Hematopoietic multipotent progenitor cell treated with erythropoietin and hydrocortisone succinate and interleukin-3 and kit ligand, for 4 days (in vitro differentiated cells): ENCODE measurements around the gene SPATA18.

ENCODE experiments used
- DNase-seq: peaks from one replicate; pipeline ENCODE4 v3.0.0-alpha.2; 2015

SPATA18 gene, protein sequence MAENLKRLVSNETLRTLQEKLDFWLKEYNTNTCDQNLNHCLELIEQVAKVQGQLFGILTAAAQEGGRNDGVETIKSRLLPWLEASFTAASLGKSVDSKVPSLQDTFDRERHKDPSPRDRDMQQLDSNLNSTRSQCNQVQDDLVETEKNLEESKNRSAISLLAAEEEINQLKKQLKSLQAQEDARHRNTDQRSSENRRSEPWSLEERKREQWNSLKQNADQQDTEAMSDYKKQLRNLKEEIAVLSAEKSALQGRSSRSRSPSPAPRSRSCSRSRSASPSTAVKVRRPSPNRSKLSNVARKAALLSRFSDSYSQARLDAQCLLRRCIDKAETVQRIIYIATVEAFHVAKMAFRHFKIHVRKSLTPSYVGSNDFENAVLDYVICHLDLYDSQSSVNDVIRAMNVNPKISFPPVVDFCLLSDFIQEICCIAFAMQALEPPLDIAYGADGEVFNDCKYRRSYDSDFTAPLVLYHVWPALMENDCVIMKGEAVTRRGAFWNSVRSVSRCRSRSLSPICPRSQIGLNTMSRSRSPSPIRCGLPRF

DNA sequence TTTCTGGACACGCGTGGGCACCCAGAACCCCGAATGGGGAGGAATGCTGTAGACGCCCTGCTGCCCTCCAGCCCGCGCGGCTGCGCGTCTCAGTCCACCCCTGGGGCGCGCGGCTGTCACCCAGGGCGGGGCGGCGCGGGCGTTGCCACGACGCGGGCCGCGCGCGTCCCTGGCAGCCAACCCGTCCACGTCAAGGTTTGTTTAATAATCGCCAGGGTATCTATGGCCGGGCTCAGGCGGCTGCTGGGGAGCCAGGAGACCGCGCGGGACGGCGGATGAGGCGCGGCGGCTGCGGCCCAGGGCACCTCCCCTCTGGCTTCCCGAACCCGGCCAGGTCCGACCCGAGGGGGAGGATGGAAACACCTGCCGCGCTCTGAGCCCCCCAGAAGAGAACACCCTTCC is at the start of gene SPATA18:
SPATA18 (plus strand) TSS at position 92 of the 402 bp plus-strand sequence. CDS start 401 bp downstream, outside the sequence.
- DNase-seq = peak; percentile 11

DNA sequence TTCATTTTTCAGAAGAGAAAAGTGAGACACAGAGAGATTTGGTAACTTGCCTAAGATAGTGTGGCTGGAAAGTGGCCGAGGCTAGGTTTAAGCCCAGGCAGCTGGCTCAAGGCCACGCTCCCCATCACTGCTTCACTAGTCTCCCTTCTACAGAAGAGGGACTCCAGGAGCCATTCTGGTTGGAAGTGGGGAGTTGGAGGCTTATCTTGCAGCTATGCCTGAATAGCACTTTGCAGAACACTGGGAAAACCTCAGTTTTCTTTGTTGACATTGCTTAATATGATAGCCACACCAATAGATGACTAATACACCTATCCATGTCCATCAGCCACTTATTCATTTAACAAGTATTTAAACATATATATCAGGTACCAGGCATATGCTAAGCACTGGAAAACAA is 49.5 kb upstream of the SPATA18 start:
- DNase-seq = no peak

- no peak for DNase-seq
Measured at GRCh38 chr4:52004414-52004813, 46.7 kb upstream of the SPATA18 start.

GRCh38 chr4:52005604-52006273 is 45.4 kb upstream of the SPATA18 start:
- no peak for DNase-seq

- DNase-seq = no peak
Measured at GRCh38 chr4:52006887-52007286, 44.2 kb upstream of the SPATA18 start.

GRCh38 chr4:52010986-52011385 is 40.1 kb upstream of the SPATA18 start:
- DNase-seq = no peak

DNA sequence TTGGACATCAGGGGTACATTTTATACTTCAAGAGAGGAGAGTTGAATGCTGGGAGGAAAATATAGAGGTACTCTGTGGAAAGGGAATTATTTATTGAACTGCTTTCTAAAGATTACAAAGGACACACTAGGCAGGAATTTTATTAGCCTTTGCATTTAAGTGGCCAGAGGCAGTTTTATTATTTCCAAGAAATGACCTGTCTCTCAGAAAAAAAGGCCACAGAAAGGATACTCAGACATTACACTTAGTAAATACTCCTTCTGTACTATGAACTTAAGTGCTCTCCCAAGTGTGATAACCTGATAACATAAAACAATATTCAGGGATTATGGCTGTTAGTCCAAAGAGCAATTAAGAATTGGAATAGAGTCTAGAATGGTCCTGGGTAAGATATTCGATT is 38.5 kb upstream of the SPATA18 start:
- no peak for DNase-seq

DNA sequence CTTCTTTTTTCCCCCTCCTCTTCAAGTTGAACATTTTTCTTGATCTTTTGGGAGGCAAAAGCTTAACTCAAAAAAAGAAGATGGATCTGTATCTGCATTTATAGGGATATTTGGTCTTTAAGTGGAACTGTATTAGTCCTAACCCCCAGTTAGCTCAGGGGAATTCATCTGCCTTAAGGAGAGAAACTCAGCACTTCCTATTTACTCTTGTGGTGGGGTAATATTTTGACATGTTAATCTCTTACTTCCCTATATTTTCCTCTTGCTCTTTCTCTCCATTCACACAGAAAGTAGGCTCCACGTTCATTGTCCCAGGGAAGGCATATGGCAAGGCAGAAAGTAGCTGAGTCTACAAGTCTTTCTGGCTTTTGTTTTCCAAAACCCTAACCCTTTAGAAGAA is 36.2 kb upstream of the SPATA18 start:
- peak; percentile 31 for DNase-seq

DNA sequence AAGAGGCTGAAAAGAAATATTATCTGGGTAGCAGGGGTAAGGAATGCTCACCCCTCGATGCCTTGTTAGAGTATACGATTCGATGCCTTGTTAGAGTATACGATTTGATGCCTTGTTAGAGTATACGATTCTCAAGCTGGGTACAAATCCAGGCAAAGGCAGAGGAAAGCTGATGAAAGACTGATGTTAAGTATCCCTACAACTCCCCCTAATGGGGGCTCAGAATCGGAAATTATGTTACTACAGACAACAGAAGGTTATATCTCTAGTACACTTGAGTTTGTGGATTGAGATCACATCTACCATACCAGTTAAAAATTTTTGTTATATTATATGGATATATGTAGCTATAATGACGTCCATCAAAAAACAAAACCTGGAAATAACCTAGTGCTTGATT is 35.7 kb upstream of the SPATA18 start:
- DNase-seq = peak; percentile 56

DNA sequence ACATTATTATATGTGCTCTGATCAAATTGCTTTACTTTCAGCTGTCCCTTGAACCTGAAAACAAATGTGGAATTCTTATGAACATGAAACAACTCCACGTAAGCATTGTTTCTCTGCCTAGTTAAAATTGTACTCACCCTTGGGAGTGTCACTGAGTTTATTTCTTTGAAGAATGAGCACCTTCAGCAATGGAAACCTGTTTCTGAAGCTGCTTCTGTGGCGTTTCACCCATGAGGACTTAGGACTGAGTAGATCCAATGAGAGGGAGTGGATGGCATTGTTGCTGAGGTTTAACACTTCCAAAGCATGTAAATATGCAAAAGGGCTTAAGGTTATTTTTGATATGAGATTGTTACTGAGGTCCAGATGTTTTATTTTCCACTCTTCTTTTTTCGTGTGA is 34.1 kb upstream of the SPATA18 start:
- no peak for DNase-seq

DNA sequence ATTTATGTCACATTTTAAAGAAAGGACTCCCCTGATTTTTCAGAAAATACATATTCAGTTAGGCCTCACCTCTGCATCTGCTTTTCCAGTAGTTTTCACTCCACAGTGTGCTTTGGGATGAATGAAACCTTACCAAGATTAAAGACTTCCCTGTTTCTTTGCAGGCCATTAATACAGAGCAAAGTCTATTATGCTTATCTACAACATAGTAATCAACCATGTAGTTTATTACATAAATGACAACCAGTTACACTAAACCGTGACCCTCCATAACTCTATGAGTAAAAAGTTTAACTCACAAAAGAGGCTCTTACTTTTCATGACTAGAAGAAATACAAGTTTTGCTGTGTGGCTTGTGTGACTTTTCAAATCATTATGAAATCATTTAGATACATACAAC is 33.3 kb upstream of the SPATA18 start:
- no peak for DNase-seq

DNA sequence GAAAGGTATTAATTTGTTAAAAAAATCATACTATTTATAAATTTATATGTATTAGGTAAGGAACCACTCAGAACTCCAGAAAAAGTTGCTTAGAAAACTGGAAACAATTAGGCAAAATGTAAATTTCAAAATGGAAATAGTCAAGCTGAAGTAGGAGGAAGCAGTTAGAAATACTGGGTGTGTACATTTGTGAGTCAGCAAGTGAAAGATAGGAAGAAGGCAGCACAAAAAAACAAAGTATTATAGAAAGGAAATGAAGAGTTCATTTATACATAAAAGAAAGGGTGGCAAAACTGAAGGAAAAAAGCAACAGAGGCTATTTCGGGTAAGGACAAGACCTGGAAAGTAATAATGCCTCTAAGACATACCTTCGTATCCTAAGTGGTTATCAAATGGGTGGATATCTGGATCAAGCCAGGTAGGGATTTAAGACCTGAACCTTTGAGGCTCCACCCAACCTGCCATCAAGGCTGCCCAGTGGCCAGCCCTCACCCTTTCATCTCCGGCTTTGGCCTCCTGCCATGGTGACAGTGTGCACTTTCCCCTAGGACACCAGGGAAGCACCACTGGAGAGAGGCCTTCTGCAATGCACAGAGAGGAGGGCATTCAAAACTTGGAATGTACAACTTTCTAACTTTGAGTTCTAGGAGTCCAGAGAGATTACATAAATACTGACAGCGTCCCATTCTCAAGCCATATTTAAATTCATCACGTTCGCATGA is 31.0 kb upstream of the SPATA18 start, which contains the start of gene LRRC66:
LRRC66 (minus strand) TSS at position 428 of the 722 bp plus-strand sequence. CDS start 2,750 bp downstream, outside the sequence.
- DNase-seq = peak; percentile 10

DNA sequence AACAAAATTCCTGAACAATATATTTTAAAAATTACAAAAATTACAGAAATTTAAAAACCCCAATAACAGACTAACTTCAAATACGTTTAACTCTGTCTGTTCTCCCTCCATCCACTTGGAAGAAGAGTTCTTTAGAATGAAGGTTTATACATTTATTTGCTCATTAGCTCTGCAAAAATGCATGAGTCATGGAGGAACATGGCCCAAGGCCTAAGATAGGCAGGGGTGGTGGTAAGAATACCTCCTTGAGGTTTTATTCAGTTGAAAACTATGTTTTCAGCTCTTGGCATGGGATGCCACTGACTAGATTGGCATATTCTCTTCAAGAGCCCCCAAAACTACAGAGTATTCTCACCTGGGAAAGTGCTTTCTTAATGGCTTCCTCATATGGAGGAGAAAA is 22.1 kb upstream of the SPATA18 start:
- DNase-seq = peak; percentile 19

- no peak for DNase-seq
Measured at GRCh38 chr4:52032005-52032404, 19.1 kb upstream of the SPATA18 start.

DNA sequence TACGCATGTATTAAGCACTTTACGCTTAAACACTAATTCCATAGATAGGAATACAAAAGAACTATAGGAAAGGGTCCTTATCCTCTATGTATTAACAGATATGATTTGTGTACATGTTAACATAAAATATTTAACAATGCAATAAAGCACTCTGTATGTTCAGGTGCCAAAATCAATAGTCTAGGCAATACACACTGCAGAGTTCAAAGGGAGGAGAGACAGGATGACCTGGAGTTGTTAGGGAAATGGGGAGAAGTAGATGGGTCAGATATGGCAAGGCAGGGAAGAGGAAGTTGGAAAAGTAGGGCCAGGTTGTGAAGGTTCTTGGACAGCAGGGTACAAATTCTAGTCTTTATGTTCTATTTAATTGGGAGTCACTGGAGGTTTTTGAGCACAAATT is 15.9 kb upstream of the SPATA18 start:
- no peak for DNase-seq

DNA sequence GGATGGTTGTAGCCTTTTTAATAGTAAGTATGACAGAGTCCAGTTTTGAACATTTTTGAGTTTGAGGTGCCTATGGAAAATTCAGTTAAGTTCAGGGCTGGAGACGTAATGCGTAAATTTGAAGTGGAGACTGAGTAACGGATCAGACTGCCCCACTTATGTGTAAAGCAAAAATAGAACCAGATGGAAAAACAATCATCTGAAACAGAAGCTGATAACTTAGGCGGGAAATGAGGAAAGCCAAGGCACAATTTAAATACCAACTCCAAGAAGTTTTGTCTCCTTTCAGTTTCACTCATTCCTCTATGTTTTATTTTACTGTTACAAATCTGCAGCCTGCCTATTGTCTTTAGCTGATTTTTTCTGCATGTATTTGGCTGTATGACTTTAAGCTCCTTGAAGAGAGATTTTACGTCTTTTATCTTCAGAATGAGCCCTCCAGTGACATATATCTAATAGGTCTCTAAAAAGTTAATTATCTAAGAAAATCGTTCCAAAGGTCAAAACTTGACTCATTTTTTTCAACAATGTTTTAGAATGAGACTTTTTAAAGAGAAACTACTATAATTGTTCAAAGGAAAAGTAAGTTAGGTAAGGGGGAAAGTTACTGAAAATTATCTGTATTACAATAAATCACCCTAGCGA is 14.1 kb upstream of the SPATA18 start:
- DNase-seq = no peak

DNA sequence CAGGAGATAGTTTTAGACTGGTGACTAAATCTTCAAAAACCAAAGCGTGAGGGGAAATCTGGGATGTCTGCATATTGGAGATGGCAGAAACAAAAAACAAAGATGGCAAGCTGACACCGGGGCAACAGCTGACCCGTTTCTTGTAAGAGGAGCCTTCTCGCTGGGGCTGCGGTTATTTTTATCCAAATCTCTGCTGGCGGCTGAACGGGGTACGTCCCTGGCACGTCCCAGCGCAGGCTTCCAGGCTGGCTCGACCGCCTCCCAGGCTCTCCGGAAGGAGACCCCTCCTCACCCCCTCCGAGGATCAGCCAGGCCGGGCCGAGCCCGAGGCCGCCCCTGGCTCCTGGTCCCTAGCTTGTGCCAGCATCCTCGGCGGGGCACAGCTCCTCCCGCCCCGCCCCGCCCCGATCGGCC is 13.4 kb upstream of the SPATA18 start:
- DNase-seq = no peak

DNA sequence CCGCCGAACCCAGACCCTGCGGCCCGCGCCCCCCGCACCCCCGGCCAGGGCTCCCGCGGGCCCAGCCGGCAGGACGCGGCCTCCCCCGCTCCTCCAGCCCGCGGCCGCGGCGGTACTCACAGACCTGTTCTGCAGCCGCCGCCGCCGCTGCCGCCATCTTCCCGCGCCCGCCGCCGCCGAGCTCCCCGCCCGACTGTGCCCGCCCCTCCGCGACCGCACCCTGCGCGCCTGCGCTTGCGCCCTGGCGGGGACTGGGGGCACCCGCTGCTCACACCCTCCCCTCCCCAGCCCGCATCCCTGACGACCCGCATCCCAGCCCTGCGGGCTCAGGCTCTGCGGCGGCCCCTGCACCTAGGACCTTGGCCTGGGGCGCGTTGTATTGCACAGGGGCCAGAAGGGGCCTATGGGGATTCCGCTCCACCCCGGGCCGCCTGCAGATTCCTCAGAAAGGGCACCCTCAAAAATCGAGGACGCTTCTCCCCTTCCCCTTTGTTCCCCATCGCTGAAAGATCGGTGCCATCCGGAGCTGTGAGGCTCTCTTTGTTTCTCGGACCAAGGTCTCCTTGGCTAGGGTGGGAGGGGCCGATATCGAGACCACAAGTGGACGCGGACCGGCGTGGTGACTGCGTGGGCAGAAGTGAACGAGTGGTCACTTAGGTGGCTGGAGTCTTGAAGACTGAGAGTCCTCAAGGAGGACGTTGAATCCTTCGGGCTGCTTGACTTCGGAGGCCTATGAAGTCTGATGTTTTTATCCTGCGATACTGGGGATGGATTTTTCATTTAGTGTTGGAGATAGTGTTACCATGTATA is 12.8 kb upstream of the SPATA18 start, which contains the start of gene SGCB:
SGCB (minus strand) TSS at position 197 of the 810 bp plus-strand sequence; CDS start at position 157, 40 bp downstream.
- DNase-seq = peak; percentile 52

- DNase-seq = no peak
Measured at GRCh38 chr4:52045028-52045427, 6.1 kb upstream of the SPATA18 start.

DNA sequence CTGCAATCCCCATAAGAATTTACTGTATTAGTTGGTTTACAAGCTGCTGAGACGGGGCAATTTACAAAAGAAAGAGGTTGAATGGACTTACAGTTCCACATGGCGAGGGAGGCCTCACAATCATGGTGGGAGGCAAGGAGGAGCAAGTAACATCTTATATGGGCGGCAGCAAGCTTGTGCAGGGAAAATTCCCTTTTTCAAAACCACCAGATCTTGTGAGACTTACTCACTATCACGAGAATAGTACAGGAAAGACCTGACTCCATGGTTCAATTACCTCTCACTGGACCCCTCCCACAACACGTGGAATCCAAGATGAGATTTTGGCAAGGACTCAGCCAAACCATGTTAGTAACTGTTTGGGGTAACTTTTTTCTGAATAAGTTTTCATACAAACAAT is 1.8 kb upstream of the SPATA18 start:
- no peak for DNase-seq

DNA sequence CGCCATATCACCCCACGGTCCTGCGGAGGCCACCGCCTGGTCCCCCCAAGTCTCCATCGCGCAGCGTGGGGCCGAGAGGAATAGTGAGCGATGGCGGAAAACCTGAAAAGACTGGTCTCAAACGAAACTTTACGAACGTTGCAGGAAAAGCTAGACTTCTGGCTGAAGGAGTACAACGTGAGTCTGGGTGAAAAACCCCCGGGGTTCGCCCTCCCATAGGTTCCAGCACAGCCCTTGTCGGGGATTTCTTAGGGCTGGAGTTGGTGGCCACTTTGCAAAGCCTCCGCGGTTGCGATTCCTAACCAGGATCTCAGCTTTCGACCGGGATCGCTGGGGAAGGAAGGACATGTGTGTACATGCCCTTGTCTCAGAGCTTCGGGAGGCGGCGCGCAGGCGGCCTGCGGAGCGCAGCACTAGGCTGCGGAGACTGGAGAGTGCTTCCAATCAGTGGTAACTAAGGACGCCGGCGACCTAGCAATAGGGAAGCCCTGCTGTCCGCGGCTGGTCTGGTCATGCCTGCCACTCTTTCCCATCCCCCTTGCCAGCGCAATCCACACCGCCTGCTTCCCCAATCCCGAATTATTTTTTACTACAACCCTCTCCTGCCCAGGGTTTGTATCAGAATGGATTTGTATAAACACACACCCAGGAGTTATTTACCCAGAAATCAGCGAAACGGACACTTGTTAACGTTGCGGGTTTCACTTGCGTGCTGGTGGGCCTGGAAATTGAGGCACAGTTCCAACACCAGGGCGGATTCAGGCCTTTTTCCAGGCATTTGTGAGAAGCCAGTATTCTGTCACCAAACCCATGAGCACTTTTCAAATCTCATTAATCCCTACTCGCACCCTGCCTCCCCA is 741 bp downstream of the SPATA18 start:
- DNase-seq = peak; percentile 48
